GM13977 (cell line): ENCODE results near the gene IL17B.

Experiments
- DNase-seq: peaks from one replicate; pipeline ENCODE4 v3.0.0; 2012; ENCODE audit warnings: low spot score
- in situ Hi-C: fragments of 300-500 bp; cut with MboI; formaldehyde crosslinking; loops from one replicate; pipeline ENCODE4 v1.12.0; 2022; ENCODE audit warnings: low sequenced_read_pairs, low pct_unique_long_range_greater_than_20kb, mixed read lengths, inconsistent platforms; ENCODE audit not compliant: unreplicated experiment
- TF ChIP-seq, protein P1 (sequence below): IDR thresholded peaks from 2 replicates; pipeline ENCODE4 v1.5.1; 2012; ENCODE audit warnings: mild to moderate bottlenecking, control low read depth; ENCODE audit not compliant: insufficient read depth; ENCODE audit errors: extremely low read depth, missing control alignments

IL17B gene, protein sequence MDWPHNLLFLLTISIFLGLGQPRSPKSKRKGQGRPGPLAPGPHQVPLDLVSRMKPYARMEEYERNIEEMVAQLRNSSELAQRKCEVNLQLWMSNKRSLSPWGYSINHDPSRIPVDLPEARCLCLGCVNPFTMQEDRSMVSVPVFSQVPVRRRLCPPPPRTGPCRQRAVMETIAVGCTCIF

DNA sequence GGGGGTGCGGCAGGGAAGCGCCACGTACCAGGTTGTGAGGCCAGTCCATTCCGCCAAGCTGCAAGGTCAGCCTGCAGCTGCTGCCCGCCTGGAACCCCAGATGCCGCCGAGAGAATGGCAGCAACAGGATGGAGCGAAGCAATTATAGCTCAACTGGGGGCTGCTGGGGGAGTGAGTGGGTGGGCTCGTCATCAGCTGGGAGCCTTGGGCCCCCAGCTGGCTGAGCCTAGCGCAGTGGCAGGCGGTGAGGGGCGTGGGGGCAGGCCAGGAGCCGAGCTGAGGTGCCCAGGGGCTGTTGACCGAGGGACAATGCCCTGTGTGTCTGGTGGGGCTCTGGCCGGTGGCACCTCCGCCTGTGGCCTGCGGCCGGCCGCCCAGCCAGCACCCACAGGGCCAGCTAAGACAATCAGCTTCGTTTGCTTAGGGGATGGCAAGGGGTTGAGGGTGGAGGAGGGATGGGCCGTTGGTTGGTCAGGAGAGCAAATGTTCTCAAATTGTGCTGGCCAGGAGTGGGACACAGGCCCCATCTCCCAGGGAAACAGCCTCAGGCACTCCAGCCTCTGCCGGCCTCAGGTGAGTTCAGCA, at the start of gene IL17B:
TSS of gene IL17B (minus strand) at position 116 of the 585 bp plus-strand sequence. CDS start at position 49, 67 bp downstream.
- in situ Hi-C loops: loop anchor here (10.0 kb wide), 1 partner anchor 186 kb away; no protein-coding TSS in a partner anchor
- DNase-seq: no peak

GRCh38 chr5:149428032-149428431, 48.9 kb upstream of the IL17B start:
- TF ChIP-seq, protein P1, sequence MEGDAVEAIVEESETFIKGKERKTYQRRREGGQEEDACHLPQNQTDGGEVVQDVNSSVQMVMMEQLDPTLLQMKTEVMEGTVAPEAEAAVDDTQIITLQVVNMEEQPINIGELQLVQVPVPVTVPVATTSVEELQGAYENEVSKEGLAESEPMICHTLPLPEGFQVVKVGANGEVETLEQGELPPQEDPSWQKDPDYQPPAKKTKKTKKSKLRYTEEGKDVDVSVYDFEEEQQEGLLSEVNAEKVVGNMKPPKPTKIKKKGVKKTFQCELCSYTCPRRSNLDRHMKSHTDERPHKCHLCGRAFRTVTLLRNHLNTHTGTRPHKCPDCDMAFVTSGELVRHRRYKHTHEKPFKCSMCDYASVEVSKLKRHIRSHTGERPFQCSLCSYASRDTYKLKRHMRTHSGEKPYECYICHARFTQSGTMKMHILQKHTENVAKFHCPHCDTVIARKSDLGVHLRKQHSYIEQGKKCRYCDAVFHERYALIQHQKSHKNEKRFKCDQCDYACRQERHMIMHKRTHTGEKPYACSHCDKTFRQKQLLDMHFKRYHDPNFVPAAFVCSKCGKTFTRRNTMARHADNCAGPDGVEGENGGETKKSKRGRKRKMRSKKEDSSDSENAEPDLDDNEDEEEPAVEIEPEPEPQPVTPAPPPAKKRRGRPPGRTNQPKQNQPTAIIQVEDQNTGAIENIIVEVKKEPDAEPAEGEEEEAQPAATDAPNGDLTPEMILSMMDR: no peak
- in situ Hi-C loops: no loop called here
- no peak for DNase-seq

More for the DNA sequence above, at the start of gene IL17B:
- TF ChIP-seq, protein P1: no peak

GRCh38 chr5:149427374-149427773, 48.3 kb upstream of the IL17B start:
- TF ChIP-seq, protein P1: no peak
- no peak for DNase-seq
- in situ Hi-C loops: no loop called here

- no peak for DNase-seq
- in situ Hi-C loops: no loop called here
- TF ChIP-seq, protein P1: no peak
Measured at GRCh38 chr5:149426931-149427330, 47.8 kb upstream of the IL17B start.

GRCh38 chr5:149425729-149426128, 46.6 kb upstream of the IL17B start:
- TF ChIP-seq, protein P1: no peak
- no peak for DNase-seq
- in situ Hi-C loops: no loop called here

- DNase-seq: no peak
- TF ChIP-seq, protein P1: no peak
- in situ Hi-C loops: no loop called here
Measured at GRCh38 chr5:149424371-149425315, 45.6 kb upstream of the IL17B start.
